HepG2 (cell line): ENCODE results near the gene TMEM151A. TPM values are rescaled to one million over a fixed set of nuclear protein-coding genes. Genes with fewer than 3 reads are reported as not detected.
A peak's percentile ranks its signal among the peaks of the same experiment; 100 is the strongest.

ENCODE experiments used
- ATAC-seq: fragments of 200-7000 bp; cut with Tn5 transposase; 3 replicates; pipeline ENCODE4 v1.9.1; 2020; ENCODE audit warnings: mild to moderate bottlenecking, moderate library complexity
- BruUV-seq: library from RNA; stranded (reverse); fragments of 400-500 nt; replicated peaks from 2 replicates; lab custom pipeline; 2021; lab: Mats Ljungman, UMichigan
- CTCF ChIA-PET: fragments of 300-600 bp; formaldehyde crosslinking; extraction: SDS; loops from one replicate; lab custom pipeline; 2021; ENCODE audit warnings: low total read pairs, inconsistent platforms, low intra/inter-chr PET ratio; lab: Yijun Ruan, JAX
- POLR2A ChIA-PET: fragments of 350-600 bp; sonication (Branson Sonifier 250); formaldehyde crosslinking; loops from one replicate; lab custom pipeline; 2020; ENCODE audit warnings: antibody characterized with exemption, inconsistent platforms; lab: Yijun Ruan, JAX
- DNase-seq: peaks from one replicate; pipeline ENCODE4 v3.0.0-alpha.2; 2015; ENCODE audit warnings: low spot score
- FAIRE-seq: peaks from 3 replicates; lab custom pipeline; 2011; peaks lifted over from hg19 to GRCh38; lab: Jason Lieb, UNC
- H2AFZ ChIP-seq: one replicate; pipeline ENCODE4 v1.6.1; 2011; ENCODE audit warnings: low read length, inconsistent platforms
- H3K27ac ChIP-seq: fragments of 300-600 bp; 3 replicates; pipeline ENCODE4 v1.8.0; 2011; ENCODE audit warnings: mixed run types, mild to moderate bottlenecking, mixed read lengths, low read length, inconsistent platforms; ENCODE audit not compliant: insufficient read depth; ENCODE audit errors: extremely low read length
- H3K27me3 ChIP-seq, 2 experiments: fragments of 200-600 bp in 1 of 2; 2 replicates in 1 of 2; 3 replicates in 1 of 2; pipeline versions ENCODE4 v1.6.0 to v1.8.0; 2011; ENCODE audit warnings: low read length in 2 of 2, mild to moderate bottlenecking in 2 of 2, moderate library complexity in 2 of 2, inconsistent platforms in 1 of 2; ENCODE audit not compliant: insufficient read depth in 2 of 2, control insufficient read depth in 1 of 2
- H3K36me3 ChIP-seq, 2 experiments: fragments of 200-600 bp in 1 of 2; replicated peaks in 1 of 2; 2 replicates in 1 of 2; 3 replicates in 1 of 2; pipeline versions ENCODE4 v1.5.1 to v1.8.0; 2011; ENCODE audit warnings: low read length in 2 of 2, inconsistent platforms in 1 of 2; ENCODE audit not compliant: insufficient read depth in 2 of 2, control insufficient read depth in 1 of 2
- H3K4me1 ChIP-seq: 2 replicates; pipeline ENCODE4 v1.5.1; 2012; ENCODE audit warnings: low read length, inconsistent platforms; ENCODE audit not compliant: insufficient read depth
- H3K4me2 ChIP-seq: 2 replicates; pipeline ENCODE4 v1.6.0; 2011; ENCODE audit warnings: low read depth, low read length, inconsistent platforms
- H3K4me3 ChIP-seq, 3 experiments: fragments of 200-600 bp in 1 of 3; sonication (generic), shearing (Covaris generic) in 1 of 3; replicated peaks in 1 of 3; 2 replicates each; pipeline ENCODE4 v1.5.1; 2011 to 2016; ENCODE audit warnings: low read length in 3 of 3, inconsistent platforms in 2 of 3, low read depth in 2 of 3, mild to moderate bottlenecking in 2 of 3, control low read depth in 1 of 3, mixed read lengths in 1 of 3; ENCODE audit not compliant: insufficient read depth in 1 of 3
- H3K79me2 ChIP-seq: one replicate; pipeline ENCODE4 v1.6.1; 2011; ENCODE audit warnings: low read length, inconsistent platforms; ENCODE audit not compliant: insufficient read depth
- H3K9ac ChIP-seq: 2 replicates; pipeline ENCODE4 v1.6.0; 2011; ENCODE audit warnings: mild to moderate bottlenecking, low read depth, low read length, inconsistent platforms; ENCODE audit not compliant: insufficient read depth
- H3K9me3 ChIP-seq: 2 replicates; pipeline ENCODE4 v1.5.1; 2012; ENCODE audit warnings: mild to moderate bottlenecking, low read length
- H4K20me1 ChIP-seq: 2 replicates; pipeline ENCODE4 v1.6.0; 2011; ENCODE audit warnings: inconsistent platforms, mild to moderate bottlenecking, low read length, moderate library complexity; ENCODE audit not compliant: insufficient read depth
- FLYWCH1 ChIP-seq: sonication (generic); formaldehyde crosslinking; IDR thresholded peaks from 2 replicates; pipeline ENCODE4 v1.8.1; 2023; ENCODE audit warnings: mild to moderate bottlenecking, missing genetic modification reagents
- MAFF ChIP-seq: IDR thresholded peaks from 2 replicates; pipeline ENCODE4 v1.6.1; 2011; ENCODE audit warnings: low read depth, low read length, improper control_type of control experiment
- MAFK ChIP-seq, 2 experiments: IDR thresholded peaks in 1 of 2; conservative IDR thresholded peaks in 1 of 2; 2 replicates each; pipeline ENCODE4 v1.6.1; 2011; ENCODE audit warnings: improper control_type of control experiment in 2 of 2, low read length in 2 of 2
- NAIF1 ChIP-seq: sonication (generic); formaldehyde crosslinking; IDR thresholded peaks from 2 replicates; pipeline ENCODE4 v1.5.0; 2020; ENCODE audit warnings: mild to moderate bottlenecking, missing genetic modification reagents, borderline replicate concordance
- ZFP36L2 ChIP-seq: sonication (generic); formaldehyde crosslinking; IDR thresholded peaks from 2 replicates; pipeline ENCODE4 v1.4.0; 2020; ENCODE audit warnings: missing genetic modification reagents
- WGBS: methylation state at CpG from one replicate; pipeline ENCODE4 v1.1.6; 2017; ENCODE audit warnings: low lambda C conversion rate; 5-methylcytosine and 5-hydroxymethylcytosine counted together
- in situ Hi-C: cut with HindIII; loops from 2 replicates; pipeline ENCODE4 v1.10.0; 2017; ENCODE audit warnings: low pct_unique_long_range_greater_than_20kb; ENCODE audit not compliant: extremely low pct_ligation_motif_present
- intact Hi-C: fragments of 100-400 bp; cut with micrococcal nuclease; formaldehyde crosslinking; loops from one replicate; pipeline ENCODE4 v1.10.0; 2022; ENCODE audit not compliant: unreplicated experiment
- polyA plus RNA-seq, 8 experiments: library from polyadenylated mRNA; depleted of rRNA in 3 of 8; stranded (reverse) in 7 of 8; unstranded in 1 of 8; fragments of >200 nt; fragmentation: Illumina TruSeq in 4 of 8; extraction: Trizol in 4 of 8; gene quantifications; 2 replicates each; pipeline versions ENCODE4 v1.2.1 to v1.2.3, GENCODE V29; 2011 to 2016; ENCODE audit warnings: low read depth in 4 of 8, missing spikeins in 1 of 8, mixed read lengths in 1 of 8; ENCODE audit not compliant: insufficient read depth in 1 of 8
- total RNA-seq, 5 experiments: library from RNA; depleted of rRNA; stranded (reverse); fragments of >200 nt; fragmentation: Illumina TruSeq; extraction: Trizol; gene quantifications; 2 replicates each; pipeline ENCODE4 v1.2.3, GENCODE V29; 2016; ENCODE audit warnings: low read depth in 1 of 5

TMEM151A gene
- total and polyA plus RNA-seq, 2 of the 13 experiments (the other 11 are each of a cell fraction or from before 2014, with no cell fraction given): 0.18 to 0.33 TPM

DNA sequence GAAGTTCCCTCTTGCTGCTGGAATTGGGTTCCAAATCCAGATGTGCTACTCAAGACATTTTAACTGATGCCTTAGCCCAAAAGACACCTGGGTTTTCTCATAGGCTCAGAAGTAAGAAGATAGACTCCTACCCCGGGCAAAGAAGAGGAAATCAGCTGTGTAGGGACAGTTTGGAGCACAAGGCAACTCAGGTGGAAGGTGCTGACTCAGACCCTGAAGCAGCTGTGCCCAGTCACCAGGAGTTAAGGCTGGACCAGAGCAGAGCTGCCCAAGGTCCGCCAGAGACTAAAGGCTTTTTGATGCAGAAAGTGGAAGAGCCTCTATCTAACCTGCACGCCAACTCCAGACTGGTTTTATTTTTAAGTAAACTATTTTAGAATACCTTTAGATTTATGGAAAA lies 43.9 kb upstream of the TMEM151A start:
- Histone ChIP-seq H3K36me3 (no peaks in the 10 kb centered on the region; a peak in 1 of 5 replicates), H3K79me2 (no peaks in the 10 kb centered on the region), H3K9me3 (no peaks in the 10 kb centered on the region), H3K9ac (no peak overlapping the region), H3K27me3 (no peaks in the 10 kb centered on the region), H3K4me3 (no peak overlapping the region), H3K4me1 (no peaks in the 10 kb centered on the region), H2AFZ (no peak overlapping the region), H3K4me2 (no peak overlapping the region), H3K27ac (no peak overlapping the region), H4K20me1 (no peaks in the 10 kb centered on the region)
- ATAC-seq: no peak
- no peak for DNase-seq
- in situ Hi-C loops (no loop called here), intact Hi-C loops (no loop called here)
- POLR2A ChIA-PET: no interaction called here
- WGBS: 92% methylated on average over 3 of the region's 3 CpGs
- TF ChIP-seq FLYWCH1 (CRISPR knock-in tag): no peak
- peak in 1 of 2 experiments; percentile 17; a peak in 1 of 4 replicates for TF ChIP-seq MAFK (conservative IDR thresholded peaks at IDR 0.05 in 1 of 2, IDR thresholded peaks at IDR 0.05 in 1 of 2; ENCODE audit: low read length in 2 of 2)
- no peak for TF ChIP-seq ZFP36L2 (CRISPR knock-in tag)
- CTCF ChIA-PET: no interaction called here
- BruUV-seq: no TSS peak
- no peak for FAIRE-seq

DNA sequence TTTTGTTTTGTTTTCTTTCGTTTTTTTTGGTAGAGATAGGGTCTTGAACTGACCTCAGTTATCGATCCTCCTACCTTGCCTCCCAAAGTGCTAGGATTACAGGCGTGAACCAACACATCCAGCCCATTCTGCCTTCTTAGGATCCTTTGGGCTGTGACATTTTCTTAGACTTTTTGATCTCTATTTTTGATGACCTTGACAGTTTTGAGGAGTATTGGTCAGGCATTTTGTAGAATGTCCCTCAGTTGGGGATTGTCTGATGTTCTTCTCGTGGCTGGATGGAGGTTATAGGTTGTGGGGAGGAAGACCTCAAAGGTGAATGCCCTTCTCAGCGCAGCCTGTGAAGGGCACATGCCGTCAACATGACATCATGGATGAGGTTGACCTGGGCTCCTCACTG lies 42.8 kb upstream of the TMEM151A start:
- no peaks in the 10 kb centered on the region for H3K27me3 ChIP-seq
- H3K79me2 ChIP-seq: no peaks in the 10 kb centered on the region
- FAIRE-seq (no peak), ATAC-seq (no peak), DNase-seq (no peak)
- no peak overlapping the region for H2AFZ ChIP-seq
- POLR2A ChIA-PET: no interaction called here
- H3K4me3 ChIP-seq: no peak overlapping the region
- no peaks in the 10 kb centered on the region for H3K9me3 ChIP-seq
- CTCF ChIA-PET: no interaction called here
- no peaks in the 10 kb centered on the region for H4K20me1 ChIP-seq
- no peaks in the 10 kb centered on the region for H3K4me1 ChIP-seq
- 79% methylated on average over 6 of the region's 6 CpGs for WGBS
- no TSS peak for BruUV-seq
- no peak overlapping the region for H3K4me2 ChIP-seq
- no peaks in the 10 kb centered on the region for H3K36me3 ChIP-seq
- intact Hi-C loops: no loop called here
- no peak overlapping the region for H3K9ac ChIP-seq
- no peak overlapping the region for H3K27ac ChIP-seq
- in situ Hi-C loops: no loop called here
- TF ChIP-seq NAIF1 (CRISPR knock-in tag): no peak
- peak; percentile 88 to 91 for TF ChIP-seq MAFK (conservative IDR thresholded peaks at IDR 0.05 in 1 of 2, IDR thresholded peaks at IDR 0.05 in 1 of 2; ENCODE audit: low read length in 2 of 2)
- TF ChIP-seq MAFF: peak; percentile 88
